IgD-negative memory B cell (primary cell): ENCODE measurements around the gene AKR1C4. TPM values are rescaled to one million over a fixed set of nuclear protein-coding genes. Genes with fewer than 3 reads are reported as not detected.
A peak's percentile ranks its signal among the peaks of the same experiment; 100 is the strongest.
"Not testable (repeated sequence)": the region's sequence is repeated elsewhere in the genome, so short reads cannot be mapped to it uniquely, and the experiment has no call there.

ENCODE experiments used
- H3K27ac Mint-ChIP-seq, 3 donors: one replicate each; pipeline ENCODE4 v1.8.0; 2020 to 2022; ENCODE audit warnings: mild to moderate bottlenecking in 3 of 3, mixed read lengths in 3 of 3, moderate library complexity in 1 of 3
- H3K27me3 Mint-ChIP-seq: one replicate; pipeline ENCODE4 v1.8.0; 2021; ENCODE audit warnings: mixed read lengths
- H3K36me3 Mint-ChIP-seq: one replicate; pipeline ENCODE4 v1.8.0; 2020; ENCODE audit warnings: mild to moderate bottlenecking, mixed read lengths
- H3K4me1 Mint-ChIP-seq, 3 donors: one replicate each; pipeline ENCODE4 v1.8.0; 2020 to 2022; ENCODE audit warnings: mixed read lengths in 3 of 3, mild to moderate bottlenecking in 1 of 3
- H3K4me3 Mint-ChIP-seq, 4 donors: one replicate each; pipeline ENCODE4 v1.8.0; 2020 to 2022; ENCODE audit warnings: mild to moderate bottlenecking in 4 of 4, mixed read lengths in 4 of 4, moderate library complexity in 3 of 4
- H3K9me3 Mint-ChIP-seq, 3 donors: one replicate each; pipeline ENCODE4 v1.8.0; 2020 to 2021; ENCODE audit warnings: mixed read lengths in 3 of 3, mild to moderate bottlenecking in 1 of 3
- polyA plus RNA-seq: library from polyadenylated mRNA; unstranded; fragments of 300-500 nt; fragmentation: Illumina TruSeq; gene quantifications from one replicate; pipeline ENCODE4 v1.2.3, GENCODE V29; 2021

AKR1C4 gene
- polyA plus RNA-seq, 1 donor from 2014 or later = not detected

DNA sequence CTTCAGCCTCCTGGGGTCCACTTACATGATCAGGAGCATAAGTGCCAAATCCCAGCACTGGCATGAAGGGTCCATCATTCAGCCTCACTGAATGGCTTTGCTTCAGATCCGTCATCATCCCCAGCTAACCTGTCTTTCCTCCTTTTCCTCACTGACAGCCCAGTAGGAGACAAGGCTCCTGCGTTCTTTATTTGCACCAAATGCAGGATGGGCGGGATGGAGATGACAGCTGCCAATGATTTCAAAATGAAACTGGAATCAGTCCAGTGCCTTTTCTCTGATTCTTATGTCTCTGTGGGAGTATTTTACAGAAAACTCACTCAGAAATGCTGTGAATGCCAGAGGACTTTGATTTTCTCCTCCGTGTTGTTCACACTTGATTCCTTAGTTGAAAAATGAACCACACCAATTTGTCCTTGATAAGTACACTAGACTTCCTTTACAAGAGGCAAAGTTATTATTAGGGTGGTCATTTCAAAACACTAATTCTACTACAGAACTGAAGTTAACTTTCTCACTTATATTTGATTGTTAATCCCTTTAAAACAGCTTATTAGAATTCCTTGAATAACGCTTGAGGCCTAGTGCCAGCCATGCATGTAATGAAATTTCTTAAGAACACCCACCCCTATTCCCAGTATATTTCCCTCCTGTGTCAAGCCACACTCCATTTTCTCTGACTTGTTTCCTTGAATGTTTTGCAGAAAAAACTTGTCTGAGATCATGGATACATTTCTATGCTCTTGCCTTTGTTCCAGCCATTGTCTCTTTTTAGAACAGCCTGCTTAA is 11.5 kb upstream of the AKR1C4 start, which contains the start of gene AKR1C8:
AKR1C8 (minus strand) TSS at position 164 of the 789 bp plus-strand sequence; CDS start at position 118, 46 bp downstream.
- Mint-ChIP-seq H3K9me3 (peaks cover 0 to 3% (median 0%) of the 10 kb centered on the region in 3 donors), H3K4me3 (no peak within 1 kb of the TSS), H3K27ac (no peak within 1 kb of the TSS), H3K4me1 (no peaks in the 10 kb centered on the region), H3K27me3 (peaks cover 6% of the 10 kb centered on the region), H3K36me3 (peaks cover 3% of the 10 kb centered on the region)

DNA sequence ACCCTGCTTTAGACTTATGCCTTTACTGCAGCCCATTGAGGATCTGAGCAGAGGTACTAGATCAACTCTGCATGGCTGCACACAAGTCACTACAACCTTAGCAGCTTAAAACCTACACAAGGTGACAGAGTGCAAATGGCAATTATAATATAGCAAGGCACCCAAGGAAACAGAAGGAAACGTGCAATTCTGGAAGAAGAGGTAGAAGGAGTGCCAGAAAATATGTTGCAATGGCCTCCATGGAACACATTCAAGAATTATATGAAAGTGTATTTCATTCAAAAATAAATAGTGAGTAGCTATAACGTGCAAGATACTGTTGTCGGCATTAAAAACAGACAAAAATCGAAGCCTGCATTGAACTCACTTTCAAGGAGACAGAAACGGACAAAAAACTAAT is 8.8 kb upstream of the AKR1C4 start:
- Mint-ChIP-seq H3K27ac (no peak overlapping the region), H3K27me3 (peaks cover 6% of the 10 kb centered on the region), H3K4me3 (no peak overlapping the region), H3K4me1 (no peaks in the 10 kb centered on the region), H3K36me3 (peaks cover 3% of the 10 kb centered on the region), H3K9me3 (peaks cover 0 to 3% (median 0%) of the 10 kb centered on the region in 3 donors)

DNA sequence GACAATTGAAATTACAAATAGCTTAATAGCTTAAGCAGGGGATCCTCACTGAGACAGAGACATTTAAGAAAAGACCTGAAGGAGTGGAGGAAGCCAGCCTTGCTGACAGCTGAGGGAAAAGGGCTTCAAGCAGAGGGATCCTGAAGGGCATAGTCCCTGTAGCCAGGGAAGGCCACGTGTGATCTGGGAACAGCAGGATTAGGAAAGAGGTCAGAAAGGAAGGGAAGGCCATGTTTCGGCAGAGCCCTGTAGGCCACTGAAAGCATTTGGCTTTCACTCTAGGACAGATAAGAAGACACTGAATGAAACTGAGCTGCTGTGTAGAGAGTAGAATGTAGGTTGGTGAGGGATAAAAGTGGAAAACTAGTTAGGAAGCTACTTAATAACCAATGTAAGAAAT is 8.3 kb upstream of the AKR1C4 start:
- Mint-ChIP-seq H3K4me1 (no peaks in the 10 kb centered on the region), H3K9me3 (peaks cover 0 to under 1% (median 0%) of the 10 kb centered on the region in 3 donors), H3K36me3 (peaks cover 3% of the 10 kb centered on the region), H3K27ac (peak overlapping the region in 1 of 3 donors; percentile 83), H3K4me3 (no peak overlapping the region), H3K27me3 (peaks cover 5% of the 10 kb centered on the region)

DNA sequence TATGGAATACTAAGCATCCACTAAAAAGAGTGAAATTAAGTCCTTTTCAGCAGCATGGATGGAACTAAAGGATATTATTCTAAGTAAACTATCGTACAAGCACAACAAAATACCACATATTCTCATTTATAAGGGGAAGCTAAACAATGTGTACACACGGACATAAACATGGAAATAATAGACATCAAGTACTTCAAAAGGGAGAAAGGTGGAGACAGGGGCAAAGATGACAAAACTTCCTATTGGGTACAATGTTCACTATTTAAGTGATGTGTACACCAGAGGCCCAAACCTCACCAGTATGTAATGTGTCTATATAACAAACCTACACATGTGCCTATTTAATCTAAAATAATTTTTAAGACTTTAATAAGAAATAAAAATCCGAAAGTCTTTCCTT is 2.2 kb upstream of the AKR1C4 start:
- H3K4me1 Mint-ChIP-seq = no peaks in the 10 kb centered on the region
- H3K27me3 Mint-ChIP-seq = no peaks in the 10 kb centered on the region
- no peaks in the 10 kb centered on the region for H3K36me3 Mint-ChIP-seq
- no peak overlapping the region for H3K27ac Mint-ChIP-seq
- peaks cover 0 to 9% (median 3%) of the 10 kb centered on the region in 3 donors for H3K9me3 Mint-ChIP-seq
- H3K4me3 Mint-ChIP-seq = no peak overlapping the region

DNA sequence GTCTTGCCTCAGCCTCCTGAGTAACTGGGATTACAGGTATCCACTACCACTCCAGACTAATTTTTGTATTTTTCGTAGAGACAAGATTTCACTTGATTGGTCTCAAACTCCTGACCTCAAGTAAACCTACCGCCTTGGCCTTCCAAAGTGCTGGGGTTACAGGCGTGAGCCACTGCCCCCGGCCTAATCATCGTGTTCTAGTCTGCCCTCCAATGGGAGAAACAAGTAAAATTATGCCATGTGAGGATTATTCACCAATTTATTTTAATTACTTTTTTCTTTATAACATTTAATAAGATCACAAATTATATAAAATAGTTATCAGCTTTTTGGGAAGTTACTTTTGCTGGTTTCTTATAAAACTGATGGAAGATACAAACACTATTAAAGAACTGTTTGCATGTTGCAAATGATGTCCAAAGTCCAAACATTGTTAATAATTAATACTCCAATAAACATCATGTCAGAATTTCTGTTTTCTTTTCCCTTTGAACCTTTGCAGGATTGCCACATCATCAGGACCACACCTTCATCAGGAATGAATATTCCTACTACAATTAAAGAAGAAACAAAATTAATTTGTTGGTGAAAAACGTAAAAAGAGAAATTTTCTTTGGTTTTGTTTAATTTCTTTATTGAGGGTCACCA is 786 bp upstream of the AKR1C4 start:
- no peaks in the 10 kb centered on the region for H3K36me3 Mint-ChIP-seq
- H3K4me1 Mint-ChIP-seq = no peaks in the 10 kb centered on the region
- no peak overlapping the region for H3K27ac Mint-ChIP-seq
- H3K27me3 Mint-ChIP-seq = no peaks in the 10 kb centered on the region
- no peak overlapping the region for H3K4me3 Mint-ChIP-seq
- peaks cover 3 to 9% (median 3%) of the 10 kb centered on the region in 3 donors for H3K9me3 Mint-ChIP-seq

DNA sequence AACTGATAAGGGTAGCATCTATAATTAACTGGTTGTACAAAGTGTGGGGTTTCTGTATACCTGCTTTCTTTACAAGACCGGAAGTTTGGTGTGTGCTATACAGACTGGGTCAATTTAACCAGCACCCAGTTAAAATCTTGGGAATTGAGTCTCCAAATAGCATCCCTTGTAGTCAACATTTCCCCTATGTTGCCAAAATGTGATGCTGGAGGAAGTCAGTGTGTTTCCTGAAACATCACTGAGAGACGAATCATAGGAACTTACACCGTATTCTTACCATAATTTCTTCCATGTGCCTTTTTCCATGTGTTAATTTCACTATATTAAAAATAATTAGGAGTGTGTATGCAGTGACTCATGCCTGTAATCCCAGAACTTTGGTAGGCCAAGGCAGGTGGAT is 1.7 kb downstream of the AKR1C4 start:
- Mint-ChIP-seq H3K27me3 (no peaks in the 10 kb centered on the region), H3K4me1 (no peaks in the 10 kb centered on the region)

DNA sequence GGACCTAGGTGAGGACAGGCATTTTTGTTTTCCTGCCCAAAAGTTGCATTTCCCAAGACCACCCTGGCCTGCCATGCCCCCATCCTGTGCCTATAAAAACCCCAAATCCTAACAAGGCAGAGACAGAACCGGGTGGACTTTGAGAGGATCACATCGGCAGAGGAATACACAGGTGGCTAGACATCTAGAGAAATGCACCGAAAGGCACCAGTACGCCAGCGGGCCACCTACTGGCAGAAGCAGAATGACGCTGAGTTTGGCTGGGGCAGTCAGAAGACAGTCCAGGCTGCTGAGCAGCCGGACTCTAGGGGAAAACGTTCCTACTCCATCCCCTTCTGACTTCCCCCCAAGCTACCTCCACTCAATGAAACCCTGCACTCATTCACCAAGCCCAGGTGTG is 2.8 kb downstream of the AKR1C4 start:
- no peaks in the 10 kb centered on the region for H3K36me3 Mint-ChIP-seq
- no peaks in the 10 kb centered on the region for H3K27me3 Mint-ChIP-seq
- no peak overlapping the region for H3K4me3 Mint-ChIP-seq
- H3K4me1 Mint-ChIP-seq = no peaks in the 10 kb centered on the region
- H3K27ac Mint-ChIP-seq = no peak overlapping the region
- peaks cover 4 to 6% (median 4%) of the 10 kb centered on the region in 3 donors for H3K9me3 Mint-ChIP-seq

More for the DNA sequence above, 1.7 kb downstream of the AKR1C4 start:
- Mint-ChIP-seq H3K9me3 (peaks cover 4 to 9% (median 6%) of the 10 kb centered on the region in 3 donors), H3K36me3 (no peaks in the 10 kb centered on the region), H3K4me3 (no peak overlapping the region), H3K27ac (no peak overlapping the region)

DNA sequence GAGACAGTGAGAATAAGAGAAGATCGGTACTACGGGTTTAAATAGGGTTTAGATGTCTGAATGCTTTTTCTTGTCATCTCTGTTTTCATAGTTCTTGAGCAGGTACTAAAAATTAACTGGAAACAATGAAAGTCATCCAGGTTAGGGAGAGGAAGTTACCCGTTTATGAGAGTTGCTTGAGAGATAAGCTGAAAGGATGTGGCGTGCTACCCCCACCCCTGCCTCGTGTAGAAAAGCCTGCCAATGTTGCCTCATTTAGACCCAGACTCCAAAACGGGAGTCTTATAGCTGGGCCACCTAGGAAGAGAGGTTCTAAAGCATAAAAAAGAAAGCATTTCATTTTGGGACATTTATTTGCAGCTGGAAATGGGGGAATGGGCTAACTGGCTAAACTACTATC is 10.2 kb downstream of the AKR1C4 start:
- Mint-ChIP-seq H3K4me3 (no peak overlapping the region), H3K36me3 (peaks cover 2% of the 10 kb centered on the region), H3K4me1 (no peaks in the 10 kb centered on the region), H3K27me3 (peaks cover 1% of the 10 kb centered on the region), H3K9me3 (peaks cover 3 to 5% (median 4%) of the 10 kb centered on the region in 3 donors), H3K27ac (no peak overlapping the region)

DNA sequence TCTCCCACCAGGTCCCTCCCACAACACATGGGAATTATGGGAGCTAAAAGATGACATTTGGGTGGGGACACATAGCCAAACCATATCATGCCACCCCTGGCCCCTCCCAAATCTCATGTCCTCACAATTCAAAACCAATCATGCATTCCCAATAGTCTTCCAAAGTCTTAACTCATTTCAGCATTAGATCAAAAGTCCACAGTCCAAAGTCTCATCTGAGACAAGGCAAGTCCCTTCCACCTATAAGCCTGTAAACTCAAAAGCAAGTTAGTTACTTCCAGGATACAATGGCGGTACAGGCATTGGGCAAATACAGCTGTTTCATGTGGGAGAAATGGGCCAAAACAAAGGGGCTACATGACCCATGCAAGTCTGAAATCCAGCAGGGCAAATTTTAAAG is 13.1 kb downstream of the AKR1C4 start:
- not testable (repeated sequence) for H3K4me1 Mint-ChIP-seq, H3K36me3 Mint-ChIP-seq, H3K27ac Mint-ChIP-seq

DNA sequence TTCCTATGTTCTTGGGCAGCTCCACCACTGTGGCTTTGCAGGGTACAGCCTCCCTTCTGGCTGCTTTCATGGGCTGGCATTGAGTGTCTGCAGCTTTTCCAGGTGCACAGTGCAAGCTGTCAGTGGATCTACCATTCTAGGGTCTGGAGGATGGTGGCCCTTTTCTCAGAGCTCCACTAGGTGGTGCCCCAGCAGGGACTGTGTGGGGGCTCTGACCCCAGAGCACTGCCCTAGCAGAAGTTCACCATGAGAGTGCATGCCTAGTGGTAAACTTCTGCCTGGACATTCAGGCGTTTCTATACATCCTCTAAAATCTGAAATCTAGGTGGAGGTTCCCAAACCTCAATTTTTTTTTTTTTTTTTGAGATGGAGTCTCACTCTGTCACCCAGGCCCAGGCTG is 13.6 kb downstream of the AKR1C4 start:
- H3K27ac Mint-ChIP-seq, H3K4me3 Mint-ChIP-seq, H3K27me3 Mint-ChIP-seq, H3K9me3 Mint-ChIP-seq, H3K4me1 Mint-ChIP-seq, H3K36me3 Mint-ChIP-seq: not testable (repeated sequence)

More for the DNA sequence above, 13.1 kb downstream of the AKR1C4 start:
- peak overlapping the region in 1 of 4 donors; percentile 4 for H3K4me3 Mint-ChIP-seq
- H3K27me3 Mint-ChIP-seq, H3K9me3 Mint-ChIP-seq: not testable (repeated sequence)

DNA sequence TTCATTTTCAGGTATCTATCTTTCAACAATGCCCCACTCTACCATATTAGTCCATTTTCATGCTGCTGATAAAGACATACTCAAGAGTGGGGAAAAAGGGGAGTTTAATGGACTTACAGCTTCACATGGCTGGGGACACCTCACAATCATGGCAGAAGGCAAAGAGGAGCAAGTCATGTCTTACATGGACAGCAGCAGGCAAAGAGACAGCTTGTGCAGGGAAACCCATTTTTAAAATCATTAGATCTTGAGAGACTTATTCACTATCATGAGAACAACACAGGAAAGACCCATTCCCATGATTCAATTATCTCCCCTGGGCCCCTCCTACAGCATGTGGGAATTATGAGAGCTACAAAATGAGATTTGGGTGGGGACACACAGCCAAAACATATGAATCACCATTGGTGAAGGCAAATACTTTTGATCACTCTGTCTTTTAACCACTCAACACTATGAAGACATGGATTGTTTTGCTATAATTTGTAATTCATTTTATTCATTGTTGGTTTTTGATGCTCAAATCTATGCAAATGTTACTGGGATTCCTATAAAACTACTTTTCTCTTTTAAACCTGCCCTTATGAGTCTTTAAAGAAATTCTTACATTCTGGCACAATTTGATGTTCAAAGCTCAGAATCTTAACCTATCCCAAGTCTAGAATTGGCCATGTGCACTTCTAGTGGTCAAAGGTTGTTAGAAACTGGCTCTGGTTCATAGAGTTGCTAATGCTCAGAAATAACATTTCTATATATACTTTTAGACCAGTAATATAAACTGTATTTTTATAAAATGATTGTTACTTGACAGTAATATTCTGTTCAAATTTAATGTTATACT is 15.3 kb downstream of the AKR1C4 start:
- Mint-ChIP-seq H3K27ac (no peak overlapping the region), H3K36me3 (no peaks in the 10 kb centered on the region), H3K27me3 (peaks cover 1% of the 10 kb centered on the region), H3K4me1 (no peaks in the 10 kb centered on the region), H3K9me3 (peaks cover 0 to 9% (median 3%) of the 10 kb centered on the region in 3 donors), H3K4me3 (no peak overlapping the region)

DNA sequence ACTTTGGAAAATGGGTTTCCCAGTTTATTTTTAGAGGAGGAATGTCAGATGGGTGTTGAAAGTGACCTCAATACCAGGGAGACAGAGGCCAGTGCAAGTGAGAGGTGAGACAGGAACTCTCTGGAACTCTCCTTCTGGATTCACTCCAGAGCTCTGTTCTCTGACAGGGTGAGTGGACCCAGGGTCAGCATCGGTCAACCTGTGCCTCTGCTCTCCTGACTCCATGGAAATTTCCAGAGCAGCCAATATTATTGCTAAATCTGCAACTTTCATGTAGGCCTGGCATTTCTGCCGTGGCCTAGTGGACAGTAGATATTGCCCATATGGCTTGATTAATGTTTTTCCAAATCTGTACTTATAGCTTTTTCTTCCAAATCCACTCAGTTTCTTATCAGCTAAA is 20.2 kb downstream of the AKR1C4 start:
- no peaks in the 10 kb centered on the region for H3K27me3 Mint-ChIP-seq
- no peak overlapping the region for H3K4me3 Mint-ChIP-seq
- H3K27ac Mint-ChIP-seq = no peak overlapping the region
- no peaks in the 10 kb centered on the region for H3K4me1 Mint-ChIP-seq
- H3K36me3 Mint-ChIP-seq = no peaks in the 10 kb centered on the region
- peaks cover 0 to 4% (median 0%) of the 10 kb centered on the region in 3 donors for H3K9me3 Mint-ChIP-seq

DNA sequence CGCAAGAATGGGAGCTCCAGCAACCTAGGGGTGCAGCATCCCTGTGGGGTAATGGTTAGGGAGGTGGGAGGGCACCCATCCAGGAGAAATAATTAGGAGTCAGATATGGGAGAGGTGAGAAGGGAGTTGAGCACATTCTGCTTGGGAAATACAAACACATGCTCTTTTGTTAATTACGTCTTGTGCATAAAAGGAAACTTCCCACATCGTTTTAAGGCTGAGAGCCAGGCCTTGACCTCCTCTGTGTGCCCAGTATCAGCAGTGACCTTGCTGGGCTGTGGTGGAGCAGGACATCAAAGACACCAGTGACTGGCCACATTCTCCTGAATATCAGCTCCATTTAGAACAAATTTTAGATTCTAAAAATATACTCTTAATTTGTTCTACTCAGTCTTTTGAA is 22.6 kb downstream of the AKR1C4 start:
- H3K4me3 Mint-ChIP-seq = no peak overlapping the region
- H3K27ac Mint-ChIP-seq = no peak overlapping the region
- peaks cover 2% of the 10 kb centered on the region for H3K27me3 Mint-ChIP-seq
- H3K4me1 Mint-ChIP-seq = no peaks in the 10 kb centered on the region
- no peaks in the 10 kb centered on the region for H3K36me3 Mint-ChIP-seq
- H3K9me3 Mint-ChIP-seq = peaks cover 0 to 9% (median 0%) of the 10 kb centered on the region in 3 donors

DNA sequence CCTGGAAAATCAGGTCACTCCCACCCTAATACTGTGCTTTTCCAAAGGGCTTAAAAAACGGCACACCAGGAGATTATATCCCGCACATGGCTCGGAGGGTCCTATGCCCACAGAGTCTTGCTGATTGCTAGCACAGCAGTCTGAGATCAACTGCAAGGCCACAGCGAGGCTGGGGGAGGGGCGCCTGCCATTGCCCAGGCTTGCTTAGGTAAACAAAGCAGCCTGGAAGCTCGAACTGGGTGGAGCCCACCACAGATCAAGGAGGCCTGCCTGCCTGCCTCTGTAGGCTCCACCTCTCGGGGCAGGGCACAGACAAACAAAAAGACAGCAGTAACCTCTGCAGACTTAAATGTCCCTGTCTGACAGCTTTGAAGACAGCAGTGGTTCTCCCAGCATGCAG is 26.3 kb downstream of the AKR1C4 start:
- not testable (repeated sequence) for H3K4me1 Mint-ChIP-seq, H3K9me3 Mint-ChIP-seq, H3K27ac Mint-ChIP-seq, H3K4me3 Mint-ChIP-seq, H3K36me3 Mint-ChIP-seq, H3K27me3 Mint-ChIP-seq

DNA sequence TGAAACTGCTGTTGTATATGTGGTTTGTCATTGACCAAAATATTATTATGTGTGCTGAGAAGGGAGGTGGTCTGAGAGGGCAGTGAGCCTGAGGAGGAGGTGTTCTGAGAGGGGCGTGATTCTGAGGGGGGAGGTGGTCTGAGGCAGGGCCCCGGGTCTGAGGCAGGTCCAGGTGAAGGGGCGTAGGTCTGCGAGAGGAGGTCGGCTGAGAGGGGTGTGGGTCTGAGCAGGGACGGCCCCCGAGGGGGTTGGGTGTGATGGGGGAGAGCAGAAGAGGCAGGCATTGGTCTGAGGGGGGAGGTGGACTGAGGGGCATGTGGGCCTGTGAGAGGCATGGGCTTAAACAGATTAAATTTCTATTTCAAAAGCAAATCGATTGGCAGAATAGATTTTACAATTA is 32.4 kb downstream of the AKR1C4 start:
- no peak overlapping the region for H3K4me3 Mint-ChIP-seq
- H3K27me3 Mint-ChIP-seq = no peaks in the 10 kb centered on the region
- no peak overlapping the region for H3K27ac Mint-ChIP-seq
- H3K9me3 Mint-ChIP-seq = peaks cover 5 to 7% (median 6%) of the 10 kb centered on the region in 3 donors
- H3K4me1 Mint-ChIP-seq = no peaks in the 10 kb centered on the region
- peaks cover 2% of the 10 kb centered on the region for H3K36me3 Mint-ChIP-seq
